HG03442 (cell line): ENCODE data around the gene GLOD4.
"Not testable (repeated sequence)": the region's sequence is repeated elsewhere in the genome, so short reads cannot be mapped to it uniquely, and the experiment has no call there.

Source experiments
- ATAC-seq: cut with Tn5 transposase; IDR thresholded peaks from one replicate; pipeline ENCODE4 v1.9.1; 2021; ENCODE audit warnings: mild to moderate bottlenecking, moderate library complexity; ENCODE audit not compliant: unreplicated experiment

GLOD4 gene

GRCh38 chr17:784143-784542 is 2.1 kb upstream of the GLOD4 start:
- no peak for ATAC-seq

- no peak for ATAC-seq
These were observed 4.0 kb downstream of the GLOD4 start for GRCh38 chr17:778096-778495.

- no peak for ATAC-seq
These were observed 7.8 kb downstream of the GLOD4 start for GRCh38 chr17:774313-774584.

GRCh38 chr17:773467-774312 is 8.4 kb downstream of the GLOD4 start:
- no peak for ATAC-seq

GRCh38 chr17:773016-773415 is 9.1 kb downstream of the GLOD4 start:
- ATAC-seq, result no peak

GRCh38 chr17:767076-767475 is 15.0 kb downstream of the GLOD4 start:
- ATAC-seq, result no peak

GRCh38 chr17:760371-760770 is 21.7 kb downstream of the GLOD4 start:
- no peak for ATAC-seq

GRCh38 chr17:759964-760363 is 22.1 kb downstream of the GLOD4 start:
- no peak for ATAC-seq

GRCh38 chr17:756010-756567 is 26.0 kb downstream of the GLOD4 start:
- ATAC-seq, result not testable (repeated sequence)

GRCh38 chr17:755319-755961 is 26.6 kb downstream of the GLOD4 start:
- not testable (repeated sequence) for ATAC-seq

- no peak for ATAC-seq
These were observed 28.7 kb downstream of the GLOD4 start for GRCh38 chr17:753418-753817.

- peak; percentile 4 for ATAC-seq
These were observed 29.4 kb downstream of the GLOD4 start for GRCh38 chr17:752620-753219.

- peak; percentile 80 for ATAC-seq
These were observed 30.0 kb downstream of the GLOD4 start, which contains the start of gene GEMIN4 for GRCh38 chr17:752002-752619. TSS of gene GEMIN4 (minus strand) at chr17:752264. CDS start at chr17:752142, 122 bp downstream.

- peak; percentile 24 for ATAC-seq
These were observed 30.6 kb downstream of the GLOD4 start for GRCh38 chr17:751269-752001.

- no peak for ATAC-seq
These were observed 31.5 kb downstream of the GLOD4 start for GRCh38 chr17:750431-751037.

GRCh38 chr17:749359-749758 is 32.7 kb downstream of the GLOD4 start:
- ATAC-seq, result not testable (repeated sequence)

- not testable (repeated sequence) for ATAC-seq
These were observed 33.5 kb downstream of the GLOD4 start for GRCh38 chr17:748604-749003.

GRCh38 chr17:746783-747629 is 35.1 kb downstream of the GLOD4 start:
- no peak for ATAC-seq

- ATAC-seq, result no peak
These were observed 35.9 kb downstream of the GLOD4 start for GRCh38 chr17:746181-746580.
